ENCODE measurements around the gene FAM200A.

FAM200A gene

GRCh38 chr7:99562832-99563231 lies 10.9 kb upstream of the FAM200A start:
- no peak overlapping the region for H3K4me2 ChIP-seq (ENCODE audit: insufficient read depth, low read length)
- H2AFZ ChIP-seq (ENCODE audit: low read depth, low read length) = no peak overlapping the region
- ATAC-seq (ENCODE audit: insufficient read depth, low read depth) = no peak
- H3K27me3 ChIP-seq (ENCODE audit: insufficient read depth, low read length, poor library complexity) = no peaks in the 10 kb centered on the region
- no peak overlapping the region for H3K4me3 ChIP-seq (ENCODE audit: low read depth in 1 of 2, low read length in 2 of 2)
- H3K79me2 ChIP-seq (ENCODE audit: insufficient read depth, low read length) = peaks cover 85% of the 10 kb centered on the region
- H3K4me1 ChIP-seq (ENCODE audit: insufficient read depth, low read length) = peaks cover 18% of the 10 kb centered on the region
- DNase-seq = no peak
- H3K36me3 ChIP-seq (ENCODE audit: insufficient read depth, low read length) = peaks cover 78% of the 10 kb centered on the region
- no peak overlapping the region for H3K9ac ChIP-seq (ENCODE audit: low read depth, low read length)
- H3K27ac ChIP-seq (ENCODE audit: low read length) = no peak overlapping the region
- TF ChIP-seq CTCF (IDR thresholded peaks at IDR 0.05; ENCODE audit: borderline replicate concordance, extremely low read depth, low read length, poor library complexity, severe bottlenecking) = no peak
- no peak for TF ChIP-seq EZH2 (IDR thresholded peaks at IDR 0.05; ENCODE audit: borderline replicate concordance, low read depth, low read length, severe bottlenecking)
- H3K9me3 ChIP-seq (ENCODE audit: insufficient read depth, low read length, severe bottlenecking) = no peaks in the 10 kb centered on the region
- peaks cover 28% of the 10 kb centered on the region; the same call in 1 of the 2 replicates for H4K20me1 ChIP-seq (ENCODE audit: insufficient read depth, low read length)

- Histone ChIP-seq H3K79me2 (ENCODE audit: insufficient read depth, low read length) (peaks cover 85% of the 10 kb centered on the region), H3K4me3 (ENCODE audit: low read depth in 1 of 2, low read length in 2 of 2) (no peak overlapping the region)
These were observed 10.3 kb upstream of the FAM200A start for GRCh38 chr7:99562114-99562784.

GRCh38 chr7:99561737-99562051 lies 9.8 kb upstream of the FAM200A start:
- Histone ChIP-seq H3K4me1 (ENCODE audit: insufficient read depth, low read length) (peaks cover 27% of the 10 kb centered on the region), H3K9me3 (ENCODE audit: insufficient read depth, low read length, severe bottlenecking) (no peaks in the 10 kb centered on the region), H3K36me3 (ENCODE audit: insufficient read depth, low read length) (peaks cover 82% of the 10 kb centered on the region), H3K27ac (ENCODE audit: low read length) (no peak overlapping the region), H3K27me3 (ENCODE audit: insufficient read depth, low read length, poor library complexity) (no peaks in the 10 kb centered on the region), H3K4me2 (ENCODE audit: insufficient read depth, low read length) (no peak overlapping the region), H4K20me1 (ENCODE audit: insufficient read depth, low read length) (peaks cover 28% of the 10 kb centered on the region; the same call in 1 of the 2 replicates), H3K79me2 (ENCODE audit: insufficient read depth, low read length) (peaks cover 89% of the 10 kb centered on the region), H3K9ac (ENCODE audit: low read depth, low read length) (no peak overlapping the region), H3K4me3 (ENCODE audit: low read depth in 1 of 2, low read length in 2 of 2) (no peak overlapping the region), H2AFZ (ENCODE audit: low read depth, low read length) (no peak overlapping the region)
- DNase-seq (no peak), ATAC-seq (ENCODE audit: insufficient read depth, low read depth) (no peak)
- TF ChIP-seq EZH2 (IDR thresholded peaks at IDR 0.05; ENCODE audit: borderline replicate concordance, low read depth, low read length, severe bottlenecking) (no peak), CTCF (IDR thresholded peaks at IDR 0.05; ENCODE audit: borderline replicate concordance, extremely low read depth, low read length, poor library complexity, severe bottlenecking) (no peak)

More at GRCh38 chr7:99562114-99562784, 10.3 kb upstream of the FAM200A start:
- H3K27me3 ChIP-seq (ENCODE audit: insufficient read depth, low read length, poor library complexity) = no peaks in the 10 kb centered on the region
- no peak overlapping the region for H3K27ac ChIP-seq (ENCODE audit: low read length)
- TF ChIP-seq CTCF (IDR thresholded peaks at IDR 0.05; ENCODE audit: borderline replicate concordance, extremely low read depth, low read length, poor library complexity, severe bottlenecking) (no peak), EZH2 (IDR thresholded peaks at IDR 0.05; ENCODE audit: borderline replicate concordance, low read depth, low read length, severe bottlenecking) (no peak)
- H4K20me1 ChIP-seq (ENCODE audit: insufficient read depth, low read length) = peaks cover 28% of the 10 kb centered on the region; the same call in 1 of the 2 replicates
- DNase-seq (no peak), ATAC-seq (ENCODE audit: insufficient read depth, low read depth) (no peak)
- peaks cover 22% of the 10 kb centered on the region for H3K4me1 ChIP-seq (ENCODE audit: insufficient read depth, low read length)
- H3K4me2 ChIP-seq (ENCODE audit: insufficient read depth, low read length) = no peak overlapping the region
- no peaks in the 10 kb centered on the region for H3K9me3 ChIP-seq (ENCODE audit: insufficient read depth, low read length, severe bottlenecking)
- H3K36me3 ChIP-seq (ENCODE audit: insufficient read depth, low read length) = peaks cover 77% of the 10 kb centered on the region
- no peak overlapping the region for H3K9ac ChIP-seq (ENCODE audit: low read depth, low read length)
- H2AFZ ChIP-seq (ENCODE audit: low read depth, low read length) = no peak overlapping the region
